ENCODE measurements around the gene CCDC92. TPM values are rescaled to one million over a fixed set of nuclear protein-coding genes. Genes with fewer than 3 reads are reported as not detected.
A peak's percentile ranks its signal among the peaks of the same experiment; 100 is the strongest.

CCDC92 gene
- total RNA-seq, 2 experiments from 2014 or later, result 4.8 to 5.0 TPM

DNA sequence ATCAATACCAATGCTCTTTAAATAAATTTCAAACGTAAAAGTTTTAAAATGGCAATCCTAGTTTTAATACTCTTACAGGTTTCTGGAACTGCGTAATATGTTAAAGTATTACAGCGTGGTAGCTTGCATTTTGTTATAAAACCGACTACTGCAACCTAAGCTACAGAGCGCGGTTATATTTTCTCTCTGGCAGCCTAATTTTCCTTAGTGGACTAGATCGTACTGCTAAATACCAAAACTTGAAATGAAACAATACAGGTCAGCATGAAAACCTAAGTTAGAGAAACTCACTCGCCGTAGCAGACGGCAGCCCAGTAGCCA is 1.2 kb downstream of the CCDC92 start:
- H3K27ac Mint-ChIP-seq, result peak overlapping the region; percentile 54
- DNase-seq, result no peak
- H3K36me3 Mint-ChIP-seq, result peaks cover 11% of the 10 kb centered on the region
- no peaks in the 10 kb centered on the region for H3K27me3 Mint-ChIP-seq
- H3K4me1 Mint-ChIP-seq, result peaks cover 30% of the 10 kb centered on the region
- H3K4me3 Mint-ChIP-seq, result peak overlapping the region; percentile 89
- H3K9me3 Mint-ChIP-seq, result no peaks in the 10 kb centered on the region

DNA sequence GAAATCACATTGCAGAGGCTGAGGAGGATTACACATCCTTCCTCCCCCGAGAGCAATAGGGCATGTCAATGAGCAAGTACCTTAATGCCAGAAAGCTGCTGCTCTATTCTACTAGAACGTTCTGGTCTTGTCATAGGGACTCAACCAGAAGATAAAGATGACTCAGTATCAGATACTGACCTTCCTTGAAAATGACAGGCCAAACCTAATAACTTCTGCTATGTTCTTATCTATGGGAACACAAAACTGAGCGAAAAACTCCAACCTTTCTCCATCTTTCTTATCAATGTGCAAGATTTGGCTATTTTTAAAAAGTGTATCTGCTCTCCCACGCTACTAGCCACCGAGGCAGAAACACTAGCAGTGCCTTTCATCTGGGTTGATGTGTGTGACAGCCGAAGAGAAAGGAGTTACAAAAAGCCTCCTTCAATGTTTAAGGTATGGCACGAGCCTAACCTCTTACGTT is 5.5 kb downstream of the CCDC92 start:
- no peak overlapping the region for H3K27ac Mint-ChIP-seq
- DNase-seq, result no peak
- H3K36me3 Mint-ChIP-seq, result no peaks in the 10 kb centered on the region
- H3K9me3 Mint-ChIP-seq, result no peaks in the 10 kb centered on the region
- H3K27me3 Mint-ChIP-seq, result no peaks in the 10 kb centered on the region
- peaks cover 15% of the 10 kb centered on the region for H3K4me1 Mint-ChIP-seq
- H3K4me3 Mint-ChIP-seq, result no peak overlapping the region

DNA sequence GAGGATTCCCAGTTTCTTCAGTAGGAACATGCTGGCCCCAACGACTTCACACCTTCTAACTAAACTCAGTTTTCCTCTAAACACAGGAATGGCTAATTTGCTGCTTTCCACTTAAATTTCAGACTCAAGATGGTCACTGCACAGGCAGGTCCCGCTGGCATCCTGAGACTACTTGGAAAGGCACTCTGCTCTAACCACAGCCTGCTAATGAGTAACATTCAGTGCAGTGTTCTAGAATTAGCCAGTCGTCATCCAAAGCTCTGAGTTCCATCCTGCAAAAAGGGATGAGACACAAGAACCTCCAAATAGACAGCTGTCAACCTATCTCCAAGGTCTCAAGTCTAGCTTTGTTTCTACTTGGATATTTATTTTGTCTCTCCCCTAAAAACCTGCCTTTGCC is 6.0 kb downstream of the CCDC92 start:
- Mint-ChIP-seq H3K4me1 (peaks cover 14% of the 10 kb centered on the region), H3K4me3 (no peak overlapping the region), H3K27me3 (no peaks in the 10 kb centered on the region), H3K27ac (no peak overlapping the region), H3K36me3 (no peaks in the 10 kb centered on the region), H3K9me3 (no peaks in the 10 kb centered on the region)
- no peak for DNase-seq

GRCh38 chr12:123965382-123965781 is 7.2 kb downstream of the CCDC92 start:
- H3K27me3 Mint-ChIP-seq, result no peaks in the 10 kb centered on the region

GRCh38 chr12:123963821-123964220 is 8.8 kb downstream of the CCDC92 start:
- H3K9me3 Mint-ChIP-seq, result no peaks in the 10 kb centered on the region
- no peaks in the 10 kb centered on the region for H3K27me3 Mint-ChIP-seq
- no peak overlapping the region for H3K27ac Mint-ChIP-seq
- DNase-seq, result no peak
- no peak overlapping the region for H3K4me3 Mint-ChIP-seq
- no peaks in the 10 kb centered on the region for H3K36me3 Mint-ChIP-seq
- H3K4me1 Mint-ChIP-seq, result no peaks in the 10 kb centered on the region

More at GRCh38 chr12:123965382-123965781, 7.2 kb downstream of the CCDC92 start:
- Mint-ChIP-seq H3K9me3 (no peaks in the 10 kb centered on the region), H3K36me3 (no peaks in the 10 kb centered on the region), H3K4me3 (no peak overlapping the region), H3K27ac (no peak overlapping the region), H3K4me1 (peaks cover 9% of the 10 kb centered on the region)
- DNase-seq, result no peak

DNA sequence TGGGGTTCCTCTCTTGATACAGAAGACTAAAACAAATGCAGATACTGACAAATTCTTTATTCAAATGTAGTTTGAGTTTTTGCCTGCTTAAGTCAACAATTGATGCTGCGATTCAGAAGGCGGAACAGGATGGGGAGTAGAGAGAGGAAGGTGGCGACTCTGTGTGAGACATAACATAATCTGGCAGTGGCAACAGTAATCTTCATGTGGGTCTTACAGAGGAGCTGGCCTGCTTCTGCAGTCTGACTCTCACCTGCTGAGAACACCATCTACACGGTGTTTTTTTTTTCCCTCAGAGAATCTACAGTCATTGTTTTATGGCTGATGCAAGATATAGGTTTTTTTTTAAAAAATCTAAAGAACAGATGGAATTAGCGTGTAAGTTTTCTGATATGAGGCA is 10.1 kb downstream of the CCDC92 start:
- Mint-ChIP-seq H3K36me3 (no peaks in the 10 kb centered on the region), H3K4me3 (no peak overlapping the region), H3K9me3 (no peaks in the 10 kb centered on the region), H3K27ac (no peak overlapping the region), H3K27me3 (no peaks in the 10 kb centered on the region), H3K4me1 (no peaks in the 10 kb centered on the region)
- no peak for DNase-seq

GRCh38 chr12:123961585-123962345 is 10.9 kb downstream of the CCDC92 start:
- no peak overlapping the region for H3K27ac Mint-ChIP-seq
- DNase-seq, result no peak
- no peaks in the 10 kb centered on the region for H3K9me3 Mint-ChIP-seq
- H3K4me3 Mint-ChIP-seq, result no peak overlapping the region
- no peaks in the 10 kb centered on the region for H3K27me3 Mint-ChIP-seq
- H3K4me1 Mint-ChIP-seq, result no peaks in the 10 kb centered on the region
- H3K36me3 Mint-ChIP-seq, result no peaks in the 10 kb centered on the region

- no peak for DNase-seq
- Mint-ChIP-seq H3K4me1 (no peaks in the 10 kb centered on the region), H3K27ac (no peak overlapping the region), H3K4me3 (no peak overlapping the region), H3K9me3 (no peaks in the 10 kb centered on the region), H3K27me3 (no peaks in the 10 kb centered on the region), H3K36me3 (peaks cover 2% of the 10 kb centered on the region)
Observed at GRCh38 chr12:123960856-123961255, 11.8 kb downstream of the CCDC92 start.

- H3K9me3 Mint-ChIP-seq, result no peaks in the 10 kb centered on the region
- peaks cover 2% of the 10 kb centered on the region for H3K36me3 Mint-ChIP-seq
- no peak overlapping the region for H3K4me3 Mint-ChIP-seq
- H3K27ac Mint-ChIP-seq, result no peak overlapping the region
- H3K4me1 Mint-ChIP-seq, result no peaks in the 10 kb centered on the region
- no peaks in the 10 kb centered on the region for H3K27me3 Mint-ChIP-seq
- DNase-seq, result no peak
Observed at GRCh38 chr12:123960029-123960735, 12.4 kb downstream of the CCDC92 start.

DNA sequence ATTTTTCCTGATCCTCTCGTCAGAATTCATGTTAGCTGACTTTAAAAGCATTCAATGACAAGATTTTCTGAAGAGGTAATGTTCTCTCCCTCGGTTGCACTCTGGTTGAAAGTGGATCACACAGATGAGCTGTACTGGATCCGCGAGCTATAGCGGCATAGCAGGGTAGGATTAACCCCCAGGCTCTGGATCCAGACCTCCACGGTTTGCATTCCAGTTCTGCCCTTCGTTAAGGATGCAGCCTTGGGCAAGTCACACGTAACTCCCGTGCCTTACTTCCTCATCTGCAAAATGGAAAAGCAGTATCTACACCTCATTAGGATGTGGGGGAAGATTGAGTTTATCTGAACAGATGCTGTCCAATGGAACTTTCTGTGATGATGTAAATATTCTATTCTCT is 13.8 kb downstream of the CCDC92 start:
- Mint-ChIP-seq H3K4me3 (no peak overlapping the region), H3K9me3 (no peaks in the 10 kb centered on the region), H3K27ac (no peak overlapping the region), H3K36me3 (peaks cover 2% of the 10 kb centered on the region), H3K27me3 (no peaks in the 10 kb centered on the region), H3K4me1 (no peaks in the 10 kb centered on the region)
- no peak for DNase-seq

GRCh38 chr12:123958462-123958861 is 14.2 kb downstream of the CCDC92 start:
- Mint-ChIP-seq H3K27me3 (no peaks in the 10 kb centered on the region), H3K27ac (no peak overlapping the region), H3K36me3 (peaks cover 2% of the 10 kb centered on the region), H3K9me3 (no peaks in the 10 kb centered on the region), H3K4me1 (no peaks in the 10 kb centered on the region), H3K4me3 (no peak overlapping the region)
- no peak for DNase-seq

DNA sequence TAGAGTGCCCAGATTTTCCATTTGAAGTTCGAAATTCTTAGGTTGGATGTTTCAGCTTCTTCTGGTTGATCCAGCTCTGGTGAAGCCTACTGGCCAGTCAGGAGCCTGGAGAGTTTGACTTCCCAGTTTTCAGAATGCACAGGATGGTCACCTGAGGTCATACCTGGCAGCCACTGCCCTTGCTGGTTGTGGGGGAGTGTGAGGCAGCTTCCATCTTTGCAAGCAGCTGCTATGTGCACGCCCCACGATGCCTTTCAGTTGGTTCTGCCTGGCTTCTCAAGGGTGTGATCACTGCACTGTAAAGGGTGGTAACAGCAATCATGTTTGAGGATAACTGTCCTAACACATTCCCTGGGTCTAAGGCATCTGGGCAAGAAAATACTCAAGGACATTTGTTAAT is 15.4 kb downstream of the CCDC92 start:
- Mint-ChIP-seq H3K9me3 (no peaks in the 10 kb centered on the region), H3K36me3 (peaks cover 2% of the 10 kb centered on the region), H3K4me3 (no peak overlapping the region), H3K27ac (no peak overlapping the region), H3K27me3 (no peaks in the 10 kb centered on the region), H3K4me1 (no peaks in the 10 kb centered on the region)
- DNase-seq, result no peak

GRCh38 chr12:123956249-123956648 is 16.4 kb downstream of the CCDC92 start:
- no peaks in the 10 kb centered on the region for H3K9me3 Mint-ChIP-seq

GRCh38 chr12:123954647-123955350 is 17.8 kb downstream of the CCDC92 start:
- no peaks in the 10 kb centered on the region for H3K9me3 Mint-ChIP-seq
- no peak for DNase-seq
- peaks cover 2% of the 10 kb centered on the region for H3K36me3 Mint-ChIP-seq
- no peaks in the 10 kb centered on the region for H3K4me1 Mint-ChIP-seq
- no peak overlapping the region for H3K27ac Mint-ChIP-seq
- H3K4me3 Mint-ChIP-seq, result no peak overlapping the region
- no peaks in the 10 kb centered on the region for H3K27me3 Mint-ChIP-seq

More at GRCh38 chr12:123956249-123956648, 16.4 kb downstream of the CCDC92 start:
- H3K36me3 Mint-ChIP-seq, result peaks cover 2% of the 10 kb centered on the region
- H3K4me3 Mint-ChIP-seq, result no peak overlapping the region
- no peak for DNase-seq
- no peaks in the 10 kb centered on the region for H3K4me1 Mint-ChIP-seq
- no peaks in the 10 kb centered on the region for H3K27me3 Mint-ChIP-seq
- H3K27ac Mint-ChIP-seq, result no peak overlapping the region

GRCh38 chr12:123952037-123952436 is 20.6 kb downstream of the CCDC92 start:
- H3K9me3 Mint-ChIP-seq, result no peaks in the 10 kb centered on the region
- no peak overlapping the region for H3K4me3 Mint-ChIP-seq
- DNase-seq, result no peak
- peaks cover 2% of the 10 kb centered on the region for H3K36me3 Mint-ChIP-seq
- no peaks in the 10 kb centered on the region for H3K27me3 Mint-ChIP-seq
- H3K4me1 Mint-ChIP-seq, result no peaks in the 10 kb centered on the region
- no peak overlapping the region for H3K27ac Mint-ChIP-seq

All from activated naive CD8-positive, alpha-beta T cell treated with anti-CD3 and anti-CD28 coated beads for 36 hours (primary cell).